Nephron progenitor cell (in vitro differentiated cells): ENCODE results near the gene SNX1.
A peak's percentile ranks its signal among the peaks of the same experiment; 100 is the strongest.

Experiments
- DNase-seq: peaks from one replicate; pipeline ENCODE4 v3.0.0; 2021
- H3K27ac Mint-ChIP-seq: 2 replicates; pipeline ENCODE4 v1.8.0; 2021; ENCODE audit warnings: mild to moderate bottlenecking, moderate library complexity, mixed read lengths
- H3K27me3 Mint-ChIP-seq: 2 replicates; pipeline ENCODE4 v1.8.0; 2021; ENCODE audit warnings: mild to moderate bottlenecking, low read depth, mixed read lengths; ENCODE audit not compliant: poor library complexity
- H3K36me3 Mint-ChIP-seq: 2 replicates; pipeline ENCODE4 v1.8.0; 2021; ENCODE audit warnings: low read depth, mixed read lengths
- H3K4me1 Mint-ChIP-seq: 2 replicates; pipeline ENCODE4 v1.8.0; 2021; ENCODE audit warnings: mixed read lengths
- H3K4me3 Mint-ChIP-seq: 2 replicates; pipeline ENCODE4 v1.8.0; 2021; ENCODE audit warnings: mild to moderate bottlenecking, moderate library complexity, mixed read lengths
- H3K9me3 Mint-ChIP-seq: 2 replicates; pipeline ENCODE4 v1.8.0; 2021; ENCODE audit warnings: mild to moderate bottlenecking, moderate library complexity, mixed read lengths
- TF ChIP-seq, protein P1 (sequence below): fragments of 200-600 bp; sonication (generic); IDR thresholded peaks from 2 replicates; pipeline ENCODE4 v1.5.0; 2021; ENCODE audit warnings: antibody characterized with exemption

The SNX1 gene

GRCh38 chr15:64166102-64166890 lies 70.5 kb downstream of the SNX1 start:
- no peak for DNase-seq
- TF ChIP-seq, protein P1, sequence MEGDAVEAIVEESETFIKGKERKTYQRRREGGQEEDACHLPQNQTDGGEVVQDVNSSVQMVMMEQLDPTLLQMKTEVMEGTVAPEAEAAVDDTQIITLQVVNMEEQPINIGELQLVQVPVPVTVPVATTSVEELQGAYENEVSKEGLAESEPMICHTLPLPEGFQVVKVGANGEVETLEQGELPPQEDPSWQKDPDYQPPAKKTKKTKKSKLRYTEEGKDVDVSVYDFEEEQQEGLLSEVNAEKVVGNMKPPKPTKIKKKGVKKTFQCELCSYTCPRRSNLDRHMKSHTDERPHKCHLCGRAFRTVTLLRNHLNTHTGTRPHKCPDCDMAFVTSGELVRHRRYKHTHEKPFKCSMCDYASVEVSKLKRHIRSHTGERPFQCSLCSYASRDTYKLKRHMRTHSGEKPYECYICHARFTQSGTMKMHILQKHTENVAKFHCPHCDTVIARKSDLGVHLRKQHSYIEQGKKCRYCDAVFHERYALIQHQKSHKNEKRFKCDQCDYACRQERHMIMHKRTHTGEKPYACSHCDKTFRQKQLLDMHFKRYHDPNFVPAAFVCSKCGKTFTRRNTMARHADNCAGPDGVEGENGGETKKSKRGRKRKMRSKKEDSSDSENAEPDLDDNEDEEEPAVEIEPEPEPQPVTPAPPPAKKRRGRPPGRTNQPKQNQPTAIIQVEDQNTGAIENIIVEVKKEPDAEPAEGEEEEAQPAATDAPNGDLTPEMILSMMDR, result no peak
- H3K4me1 Mint-ChIP-seq, result peaks cover 25% of the 10 kb centered on the region
- H3K27me3 Mint-ChIP-seq, result no peaks in the 10 kb centered on the region
- no peak overlapping the region for H3K27ac Mint-ChIP-seq
- no peak overlapping the region for H3K4me3 Mint-ChIP-seq
- H3K9me3 Mint-ChIP-seq, result no peaks in the 10 kb centered on the region
- peaks cover 9% of the 10 kb centered on the region for H3K36me3 Mint-ChIP-seq

DNA sequence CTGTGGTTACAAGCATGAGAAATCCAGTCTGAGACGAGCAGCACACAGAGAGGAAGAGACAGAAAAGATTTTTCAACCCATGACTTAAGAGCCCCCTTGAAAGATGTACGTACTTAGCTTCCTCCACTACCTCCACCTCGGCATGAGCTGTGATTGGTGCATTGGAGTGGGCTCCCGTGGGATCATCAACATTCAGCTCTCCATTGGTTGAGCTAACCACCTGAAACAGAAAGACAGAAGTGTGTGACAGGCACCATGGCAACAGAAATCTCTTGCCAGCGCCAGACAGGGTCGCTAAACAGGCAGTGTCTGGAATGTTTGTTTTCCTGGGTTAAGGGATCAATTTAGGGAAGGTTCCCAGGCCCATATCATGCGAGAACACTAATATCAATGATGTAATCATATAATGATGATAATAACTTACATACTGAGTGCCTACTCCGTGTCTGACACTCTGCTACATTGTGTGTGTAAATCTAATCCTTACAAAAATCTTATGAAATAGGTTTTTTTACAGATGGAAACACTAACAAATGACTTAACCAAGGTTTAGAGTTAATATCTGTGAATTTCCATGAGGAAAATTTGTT lies 84.5 kb downstream of the SNX1 start:
- H3K9me3 Mint-ChIP-seq, result no peaks in the 10 kb centered on the region
- peaks cover 27% of the 10 kb centered on the region for H3K36me3 Mint-ChIP-seq
- TF ChIP-seq, protein P1, result no peak
- H3K27ac Mint-ChIP-seq, result peak overlapping the region; percentile 95
- H3K27me3 Mint-ChIP-seq, result no peaks in the 10 kb centered on the region
- peak; percentile 37 for DNase-seq
- H3K4me1 Mint-ChIP-seq, result peaks cover 49% of the 10 kb centered on the region
- H3K4me3 Mint-ChIP-seq, result no peak overlapping the region

- Mint-ChIP-seq H3K27ac (no peak overlapping the region), H3K9me3 (no peaks in the 10 kb centered on the region), H3K4me1 (peaks cover 28% of the 10 kb centered on the region), H3K27me3 (no peaks in the 10 kb centered on the region), H3K36me3 (peaks cover 22% of the 10 kb centered on the region), H3K4me3 (no peak overlapping the region)
- DNase-seq, result no peak
- TF ChIP-seq, protein P1, result no peak
Measured at GRCh38 chr15:64182859-64183370, 87.1 kb downstream of the SNX1 start.

DNA sequence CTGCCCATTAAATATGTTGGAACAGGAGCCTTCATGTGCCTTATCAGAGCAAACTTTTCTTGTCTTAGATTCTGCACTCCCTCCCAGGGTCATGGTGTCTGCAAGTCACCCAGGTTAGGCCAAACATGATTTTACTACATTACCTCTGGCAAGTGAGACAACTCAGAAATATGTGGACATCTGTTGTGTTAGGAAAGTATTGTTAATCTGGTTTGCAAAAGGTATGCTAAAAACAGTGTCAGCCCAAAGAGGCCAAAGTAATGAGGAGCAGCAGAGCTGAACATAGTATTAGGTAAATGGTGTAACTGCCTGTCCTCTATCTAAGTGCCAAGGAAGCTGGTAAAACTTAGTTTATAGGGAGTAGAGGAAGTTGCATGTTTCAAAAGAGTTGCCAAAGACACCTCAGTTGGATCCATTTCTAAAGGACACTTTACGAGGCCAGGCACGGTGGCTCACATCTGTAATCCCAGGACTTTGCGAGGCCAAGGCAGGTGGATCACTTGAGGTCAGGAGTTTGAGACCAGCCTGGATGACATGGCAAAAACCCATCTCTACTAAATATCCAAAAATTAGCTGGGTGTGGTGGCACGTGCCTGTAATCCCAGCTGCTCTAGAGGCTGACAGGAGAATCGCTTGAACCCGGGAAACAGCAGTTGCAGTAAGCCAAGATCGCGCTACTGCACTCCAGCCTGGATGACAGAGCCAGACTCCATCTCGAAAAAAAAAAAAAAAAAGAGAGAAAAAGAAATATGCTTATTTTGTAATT lies 89.5 kb downstream of the SNX1 start:
- TF ChIP-seq, protein P1, result no peak
- Mint-ChIP-seq H3K9me3 (no peaks in the 10 kb centered on the region), H3K36me3 (peaks cover 34% of the 10 kb centered on the region), H3K4me3 (no peak overlapping the region), H3K27me3 (no peaks in the 10 kb centered on the region), H3K4me1 (peaks cover 14% of the 10 kb centered on the region), H3K27ac (no peak overlapping the region)
- DNase-seq, result no peak

DNA sequence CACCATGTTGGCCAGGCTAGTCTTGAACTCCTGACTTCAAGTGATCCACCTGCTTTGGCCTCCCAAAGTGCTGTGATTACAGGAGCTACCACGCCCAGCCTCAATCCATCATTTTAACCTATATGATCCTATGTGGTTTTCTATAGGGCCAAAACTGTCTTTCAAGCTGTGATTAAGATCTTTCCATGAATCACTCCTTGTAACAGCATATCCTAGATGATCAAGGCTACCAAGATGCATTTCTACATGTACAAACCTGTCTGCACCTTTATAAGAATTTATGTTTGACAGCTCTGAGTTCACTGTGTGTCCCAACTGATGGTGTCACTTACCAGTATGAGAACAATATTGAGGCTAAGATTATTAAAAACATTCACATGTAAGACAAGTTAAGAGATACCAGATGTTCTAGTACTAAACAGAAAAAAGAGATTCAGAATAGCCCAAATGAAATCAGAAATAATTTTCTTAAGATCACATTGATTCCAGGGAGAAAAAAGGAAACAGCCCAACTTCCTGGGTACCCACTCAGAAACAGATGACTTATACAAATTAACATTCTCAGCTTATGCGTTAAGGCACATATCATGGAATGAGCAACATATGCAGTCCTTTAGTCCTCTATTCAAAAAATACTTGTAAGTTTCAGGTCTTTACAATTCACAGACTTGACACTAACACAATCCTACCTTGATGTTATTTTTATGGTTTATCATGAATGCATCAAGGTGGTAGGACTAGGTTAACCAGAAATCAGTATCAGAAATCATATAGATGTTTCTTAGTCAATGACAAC lies 91.8 kb downstream of the SNX1 start:
- H3K27ac Mint-ChIP-seq, result peak overlapping the region; percentile 19
- TF ChIP-seq, protein P1, result no peak

More for the DNA sequence above, 91.8 kb downstream of the SNX1 start:
- peaks cover 34% of the 10 kb centered on the region for H3K36me3 Mint-ChIP-seq
- no peak for DNase-seq
- H3K9me3 Mint-ChIP-seq, result no peaks in the 10 kb centered on the region
- no peaks in the 10 kb centered on the region for H3K4me1 Mint-ChIP-seq
- H3K27me3 Mint-ChIP-seq, result no peaks in the 10 kb centered on the region
- H3K4me3 Mint-ChIP-seq, result no peak overlapping the region
